HS-27A (cell line): ENCODE measurements around the gene ADAMTSL1.

Source experiments
- DNase-seq: peaks from one replicate; pipeline ENCODE4 v3.0.0-alpha.2; 2012; ENCODE audit warnings: low read depth, missing footprints

ADAMTSL1 gene

GRCh38 chr9:18741359-18741758, 267.4 kb downstream of the ADAMTSL1 start:
- DNase-seq, result no peak

GRCh38 chr9:18741945-18742344, 268.0 kb downstream of the ADAMTSL1 start:
- no peak for DNase-seq

GRCh38 chr9:18743421-18743820, 269.5 kb downstream of the ADAMTSL1 start:
- DNase-seq, result no peak

- DNase-seq, result no peak
Observed at GRCh38 chr9:18743971-18744370, 270.0 kb downstream of the ADAMTSL1 start.

- no peak for DNase-seq
Observed at GRCh38 chr9:18745710-18746109, 271.8 kb downstream of the ADAMTSL1 start.

- DNase-seq, result no peak
Observed at GRCh38 chr9:18746631-18747030, 272.7 kb downstream of the ADAMTSL1 start.

- no peak for DNase-seq
Observed at GRCh38 chr9:18747595-18747994, 273.6 kb downstream of the ADAMTSL1 start.

- no peak for DNase-seq
Observed at GRCh38 chr9:18748251-18748701, 274.3 kb downstream of the ADAMTSL1 start.

GRCh38 chr9:18749711-18750110, 275.8 kb downstream of the ADAMTSL1 start:
- no peak for DNase-seq

- no peak for DNase-seq
Observed at GRCh38 chr9:18753904-18754303, 280.0 kb downstream of the ADAMTSL1 start.

GRCh38 chr9:18754537-18754936, 280.6 kb downstream of the ADAMTSL1 start:
- no peak for DNase-seq

GRCh38 chr9:18755263-18755662, 281.3 kb downstream of the ADAMTSL1 start:
- DNase-seq, result no peak

GRCh38 chr9:18756712-18757125, 282.8 kb downstream of the ADAMTSL1 start:
- DNase-seq, result no peak

- DNase-seq, result no peak
Observed at GRCh38 chr9:18759827-18760226, 285.9 kb downstream of the ADAMTSL1 start.

GRCh38 chr9:18761742-18762300, 287.9 kb downstream of the ADAMTSL1 start:
- DNase-seq, result no peak

GRCh38 chr9:18766989-18767550, 293.1 kb downstream of the ADAMTSL1 start:
- DNase-seq, result no peak

GRCh38 chr9:18768951-18769622, 295.1 kb downstream of the ADAMTSL1 start:
- DNase-seq, result no peak

GRCh38 chr9:18770131-18770908, 296.4 kb downstream of the ADAMTSL1 start:
- DNase-seq, result no peak

GRCh38 chr9:18771011-18771410, 297.1 kb downstream of the ADAMTSL1 start:
- DNase-seq, result no peak

GRCh38 chr9:18771763-18772162, 297.8 kb downstream of the ADAMTSL1 start:
- DNase-seq, result no peak

- no peak for DNase-seq
Observed at GRCh38 chr9:18775241-18775640, 301.3 kb downstream of the ADAMTSL1 start.

GRCh38 chr9:18775930-18776329, 302.0 kb downstream of the ADAMTSL1 start:
- no peak for DNase-seq
